RWPE1 (cell line): ENCODE results near the gene TMEM92.

Source experiments
- CTCF ChIA-PET: fragments of 350-600 bp; sonication (Branson Sonifier 250); formaldehyde crosslinking; extraction: SDS; loops from one replicate; lab custom pipeline; 2021; lab: Yijun Ruan, JAX
- POLR2A ChIA-PET: fragments of 400-600 bp; formaldehyde crosslinking; extraction: SDS; loops from one replicate; lab custom pipeline; 2020; ENCODE audit warnings: antibody characterized with exemption; ENCODE audit not compliant: low non-redundant PET; lab: Yijun Ruan, JAX
- DNase-seq: peaks from one replicate; pipeline ENCODE4 v3.0.0; 2012; ENCODE audit warnings: low spot score
- H3K27ac ChIP-seq: fragments of 450-650 bp; 2 replicates; pipeline ENCODE4 v1.5.1; 2017
- CTCF ChIP-seq: fragments of 450-650 bp; conservative IDR thresholded peaks from 2 replicates; pipeline ENCODE4 v1.5.1; 2017; ENCODE audit warnings: low read depth, mild to moderate bottlenecking

Gene TMEM92

GRCh38 chr17:50317121-50317520, 42.9 kb downstream of the TMEM92 start:
- CTCF ChIA-PET = no interaction called here
- H3K27ac ChIP-seq = peak overlapping the region; percentile 22; the same call in 1 of the 2 replicates
- no peak for TF ChIP-seq CTCF
- POLR2A ChIA-PET = no interaction called here
- no peak for DNase-seq

GRCh38 chr17:50318501-50319285, 44.4 kb downstream of the TMEM92 start:
- DNase-seq = peak; percentile 54
- no peak for TF ChIP-seq CTCF
- H3K27ac ChIP-seq = peak overlapping the region; percentile 77
- ChIA-PET POLR2A (no interaction called here), CTCF (interaction anchor here (0.7 to 1.4 kb wide), 4 partner anchors 21 to 149 kb away, joined by 3 to 18 read pairs (median 4); no protein-coding TSS in a partner anchor)

GRCh38 chr17:50319306-50320004, 45.2 kb downstream of the TMEM92 start:
- ChIA-PET CTCF (interaction anchor here (0.6 to 1.4 kb wide), 3 partner anchors 14 to 50 kb away, joined by 3 to 18 read pairs (median 6); no protein-coding TSS in a partner anchor), POLR2A (interaction anchor here (0.6 kb wide), 1 partner anchor 25 kb away, joined by 5 read pairs; no protein-coding TSS in a partner anchor)
- peak overlapping the region; percentile 77 for H3K27ac ChIP-seq
- TF ChIP-seq CTCF = no peak
- DNase-seq = no peak

- CTCF ChIA-PET = no interaction called here
- DNase-seq = no peak
- TF ChIP-seq CTCF = no peak
- no peak overlapping the region for H3K27ac ChIP-seq
- POLR2A ChIA-PET = no interaction called here
Observed at GRCh38 chr17:50322271-50322670, 48.0 kb downstream of the TMEM92 start.

GRCh38 chr17:50323060-50323459, 48.8 kb downstream of the TMEM92 start:
- no peak for DNase-seq
- no peak for TF ChIP-seq CTCF
- no peak overlapping the region for H3K27ac ChIP-seq
- POLR2A ChIA-PET = no interaction called here
- CTCF ChIA-PET = no interaction called here

- CTCF ChIA-PET = no interaction called here
- no peak for TF ChIP-seq CTCF
- no peak overlapping the region for H3K27ac ChIP-seq
- POLR2A ChIA-PET = no interaction called here
- DNase-seq = no peak
Observed at GRCh38 chr17:50325906-50326305, 51.6 kb downstream of the TMEM92 start.
